Parathyroid adenoma (tissue), 2 donors: ENCODE results near the gene PIK3R1.

Source experiments
- H2AFZ ChIP-seq: fragments of 300-600 bp; sonication (generic); one replicate; pipeline ENCODE4 v1.7.0; 2017; ENCODE audit warnings: antibody characterized with exemption, mild to moderate bottlenecking
- H3K27ac ChIP-seq: fragments of 300-600 bp; sonication (generic); one replicate; pipeline ENCODE4 v1.7.0; 2017
- H3K27me3 ChIP-seq: fragments of 300-600 bp; sonication (generic); one replicate; pipeline ENCODE4 v1.7.0; 2017; ENCODE audit warnings: low read length; ENCODE audit not compliant: control insufficient read depth, insufficient read depth
- H3K36me3 ChIP-seq: fragments of 300-600 bp; sonication (generic); one replicate; pipeline ENCODE4 v1.7.0; 2017; ENCODE audit warnings: low read length; ENCODE audit not compliant: control insufficient read depth, insufficient read depth
- H3K4me1 ChIP-seq: fragments of 300-600 bp; sonication (generic); one replicate; pipeline ENCODE4 v1.7.0; 2017; ENCODE audit warnings: control low read depth
- H3K4me2 ChIP-seq: fragments of 300-600 bp; sonication (generic); one replicate; pipeline ENCODE4 v1.7.0; 2017; ENCODE audit warnings: low read length
- H3K4me3 ChIP-seq: fragments of 300-600 bp; sonication (generic); one replicate; pipeline ENCODE4 v1.7.0; 2017; ENCODE audit warnings: low read depth, low read length
- H3K79me2 ChIP-seq: fragments of 300-600 bp; sonication (generic); one replicate; pipeline ENCODE4 v1.7.0; 2017; ENCODE audit warnings: control low read depth
- H3K9ac ChIP-seq: fragments of 300-600 bp; sonication (generic); one replicate; pipeline ENCODE4 v1.7.0; 2017; ENCODE audit warnings: mild to moderate bottlenecking
- H3K9me3 ChIP-seq: fragments of 300-600 bp; sonication (generic); one replicate; pipeline ENCODE4 v1.7.0; 2017; ENCODE audit warnings: low read length; ENCODE audit not compliant: control insufficient read depth
- TF ChIP-seq, protein P1 (sequence below): fragments of 300-600 bp; sonication (generic); IDR thresholded peaks from one replicate; pipeline ENCODE4 v1.7.0; 2017; ENCODE audit warnings: antibody characterized with exemption, mild to moderate bottlenecking
- donor health status: primary hyperparathyroidism.

The PIK3R1 gene

DNA sequence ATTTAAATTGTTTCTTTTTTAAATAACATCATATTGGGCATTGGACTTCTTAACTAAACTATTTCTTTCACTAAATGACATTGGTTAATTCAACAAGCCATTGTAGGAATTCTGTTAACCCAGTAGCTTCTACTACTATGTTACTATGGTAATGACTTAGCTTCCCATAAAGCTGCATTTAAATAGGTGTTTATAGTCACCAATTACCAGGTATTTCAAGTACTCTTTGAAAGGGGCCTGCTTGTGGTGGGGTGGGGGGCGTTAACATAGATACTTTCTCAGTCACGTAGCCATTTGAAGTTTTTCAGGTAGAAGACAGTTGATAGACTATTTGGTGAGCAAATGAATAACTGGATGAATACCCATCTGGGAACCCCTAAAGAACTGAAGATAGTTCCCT lies 34.0 kb downstream of the PIK3R1 start:
- TF ChIP-seq, protein P1, sequence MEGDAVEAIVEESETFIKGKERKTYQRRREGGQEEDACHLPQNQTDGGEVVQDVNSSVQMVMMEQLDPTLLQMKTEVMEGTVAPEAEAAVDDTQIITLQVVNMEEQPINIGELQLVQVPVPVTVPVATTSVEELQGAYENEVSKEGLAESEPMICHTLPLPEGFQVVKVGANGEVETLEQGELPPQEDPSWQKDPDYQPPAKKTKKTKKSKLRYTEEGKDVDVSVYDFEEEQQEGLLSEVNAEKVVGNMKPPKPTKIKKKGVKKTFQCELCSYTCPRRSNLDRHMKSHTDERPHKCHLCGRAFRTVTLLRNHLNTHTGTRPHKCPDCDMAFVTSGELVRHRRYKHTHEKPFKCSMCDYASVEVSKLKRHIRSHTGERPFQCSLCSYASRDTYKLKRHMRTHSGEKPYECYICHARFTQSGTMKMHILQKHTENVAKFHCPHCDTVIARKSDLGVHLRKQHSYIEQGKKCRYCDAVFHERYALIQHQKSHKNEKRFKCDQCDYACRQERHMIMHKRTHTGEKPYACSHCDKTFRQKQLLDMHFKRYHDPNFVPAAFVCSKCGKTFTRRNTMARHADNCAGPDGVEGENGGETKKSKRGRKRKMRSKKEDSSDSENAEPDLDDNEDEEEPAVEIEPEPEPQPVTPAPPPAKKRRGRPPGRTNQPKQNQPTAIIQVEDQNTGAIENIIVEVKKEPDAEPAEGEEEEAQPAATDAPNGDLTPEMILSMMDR: no peak
- H3K27ac ChIP-seq: no peak overlapping the region
- H3K4me2 ChIP-seq: no peak overlapping the region
- no peak overlapping the region for H3K4me3 ChIP-seq
- H3K9me3 ChIP-seq: no peaks in the 10 kb centered on the region
- peaks cover 27% of the 10 kb centered on the region for H3K4me1 ChIP-seq
- H3K27me3 ChIP-seq: no peaks in the 10 kb centered on the region
- H2AFZ ChIP-seq: no peak overlapping the region
- H3K9ac ChIP-seq: no peak overlapping the region
- H3K79me2 ChIP-seq: peaks cover 39% of the 10 kb centered on the region
- H3K36me3 ChIP-seq: no peaks in the 10 kb centered on the region

DNA sequence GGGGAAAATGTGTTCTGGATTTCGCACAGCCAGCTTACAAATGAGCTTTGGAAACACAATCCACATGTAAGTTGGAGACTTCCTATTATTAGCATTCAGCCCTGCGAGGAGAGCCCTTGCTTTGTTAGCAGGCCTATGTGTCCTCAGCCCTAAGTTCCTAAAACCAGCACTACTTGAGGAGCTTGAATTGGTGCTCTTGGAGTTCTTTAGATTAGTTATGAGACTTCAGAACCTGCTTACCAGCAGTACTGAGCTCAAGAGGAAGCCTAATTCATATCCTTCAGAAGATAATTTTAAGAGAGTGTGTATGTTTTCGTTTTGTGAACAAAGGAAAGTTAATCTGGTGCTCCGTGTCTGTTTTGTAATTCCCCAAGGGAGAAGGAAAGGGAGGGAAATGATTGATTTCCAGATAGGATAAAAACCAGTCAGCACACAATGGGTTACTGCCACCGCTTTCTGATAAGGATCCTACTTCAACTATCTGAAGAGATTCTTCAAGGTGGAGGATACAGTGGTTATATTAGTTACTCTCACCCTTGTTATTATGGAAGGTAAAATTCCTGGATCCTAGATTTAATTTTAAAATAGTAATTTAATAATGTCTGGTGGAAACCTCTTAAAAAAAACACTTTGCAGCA lies 35.2 kb downstream of the PIK3R1 start:
- H3K4me1 ChIP-seq: peaks cover 32% of the 10 kb centered on the region
- H3K79me2 ChIP-seq: peaks cover 37% of the 10 kb centered on the region
- TF ChIP-seq, protein P1: no peak
- H3K27ac ChIP-seq: peak overlapping the region; percentile 61
- no peaks in the 10 kb centered on the region for H3K27me3 ChIP-seq
- no peaks in the 10 kb centered on the region for H3K9me3 ChIP-seq
- no peak overlapping the region for H2AFZ ChIP-seq
- peak overlapping the region; percentile 44 for H3K4me2 ChIP-seq
- no peaks in the 10 kb centered on the region for H3K36me3 ChIP-seq
- H3K9ac ChIP-seq: no peak overlapping the region
- no peak overlapping the region for H3K4me3 ChIP-seq

DNA sequence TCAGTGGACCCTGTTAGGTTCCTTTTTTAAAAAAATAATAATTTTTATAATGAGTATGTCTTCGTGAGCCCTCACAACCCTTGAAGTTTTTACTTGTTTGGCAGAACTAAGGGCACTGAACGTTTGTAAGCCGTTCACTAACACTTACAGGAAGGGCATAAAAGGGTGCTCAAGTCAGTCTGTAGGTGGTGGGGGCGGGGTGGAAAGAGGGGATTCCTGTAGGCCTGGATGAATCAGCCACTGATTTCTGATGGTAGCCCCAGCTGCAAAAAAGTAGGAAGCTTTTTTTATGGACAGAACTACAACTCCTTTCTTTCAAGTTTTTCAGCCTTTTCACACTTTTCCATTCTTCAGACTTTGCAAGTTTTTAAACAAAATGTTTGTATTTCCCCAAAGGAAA lies 35.8 kb downstream of the PIK3R1 start:
- Histone ChIP-seq H3K4me3 (no peak overlapping the region), H3K9ac (no peak overlapping the region)
- TF ChIP-seq, protein P1: no peak

DNA sequence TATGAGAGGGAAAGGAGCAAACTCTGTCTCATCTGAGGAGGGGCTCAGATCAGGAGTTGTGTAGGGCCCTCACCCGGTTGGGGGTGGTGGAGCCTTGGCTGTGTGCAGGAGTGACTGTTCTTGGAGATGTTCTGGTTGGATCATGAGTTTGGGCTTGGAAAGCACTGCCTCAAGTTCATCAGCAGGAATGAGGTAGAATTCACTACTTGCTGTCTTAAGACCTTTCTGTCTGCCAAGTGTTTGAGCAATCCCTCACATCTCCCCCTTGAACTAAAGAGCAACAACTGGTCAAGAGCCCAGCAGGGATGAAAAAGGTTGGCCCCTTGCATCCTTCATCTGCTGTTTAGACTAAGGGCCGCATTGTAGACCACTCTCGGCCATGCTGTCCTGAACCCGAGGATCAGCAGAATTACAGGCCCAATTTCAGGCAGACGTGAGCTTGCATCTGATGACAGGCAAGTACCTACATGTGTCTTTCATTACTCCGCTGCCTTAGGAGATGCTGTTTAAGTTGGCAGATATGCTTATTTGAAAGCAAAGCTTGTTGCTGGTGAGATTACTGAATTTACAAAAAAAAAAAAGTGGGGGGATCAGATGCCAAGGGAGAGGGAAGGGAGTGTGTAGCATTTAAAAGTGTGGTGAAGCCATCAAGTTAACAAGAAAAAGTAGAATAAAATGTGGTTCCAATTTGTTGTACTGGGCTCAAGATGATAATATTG lies 36.4 kb downstream of the PIK3R1 start:
- peak overlapping the region; percentile 8 for H3K4me2 ChIP-seq
- no peak overlapping the region for H3K4me3 ChIP-seq
- no peak overlapping the region for H3K9ac ChIP-seq
- H3K9me3 ChIP-seq: no peaks in the 10 kb centered on the region
- H3K36me3 ChIP-seq: no peaks in the 10 kb centered on the region
- TF ChIP-seq, protein P1: no peak
- H3K79me2 ChIP-seq: peaks cover 38% of the 10 kb centered on the region
- H3K27ac ChIP-seq: peak overlapping the region; percentile 36
- peak overlapping the region; percentile 13 for H2AFZ ChIP-seq
- H3K4me1 ChIP-seq: peaks cover 32% of the 10 kb centered on the region
- no peaks in the 10 kb centered on the region for H3K27me3 ChIP-seq

More for the DNA sequence above, 35.8 kb downstream of the PIK3R1 start:
- Histone ChIP-seq H3K4me1 (peaks cover 32% of the 10 kb centered on the region), H3K27ac (peak overlapping the region; percentile 36), H3K27me3 (no peaks in the 10 kb centered on the region), H3K79me2 (peaks cover 38% of the 10 kb centered on the region), H3K36me3 (no peaks in the 10 kb centered on the region), H3K9me3 (no peaks in the 10 kb centered on the region), H3K4me2 (no peak overlapping the region), H2AFZ (no peak overlapping the region)
